Activated T-cell treated with anti-CD3 and anti-CD28 coated beads, Interleukin-2, amount 50 U/mL, for 24 hours (primary cell): ENCODE data around the gene AHRR.
"Not testable (repeated sequence)": the region's sequence is repeated elsewhere in the genome, so short reads cannot be mapped to it uniquely, and the experiment has no call there.

Experiments used
- DNase-seq: peaks from one replicate; pipeline ENCODE4 v3.0.0-alpha.2; 2020
- H3K27ac Mint-ChIP-seq: 2 replicates; pipeline ENCODE4 v1.8.0; 2020; ENCODE audit warnings: mild to moderate bottlenecking, mixed read lengths
- H3K27me3 Mint-ChIP-seq: 2 replicates; pipeline ENCODE4 v1.8.0; 2020; ENCODE audit warnings: mixed read lengths
- H3K36me3 Mint-ChIP-seq: 2 replicates; pipeline ENCODE4 v1.8.0; 2020; ENCODE audit warnings: low read depth, mixed read lengths
- H3K4me1 Mint-ChIP-seq: 2 replicates; pipeline ENCODE4 v1.8.0; 2020; ENCODE audit warnings: low read depth, mixed read lengths
- H3K4me3 Mint-ChIP-seq: 2 replicates; pipeline ENCODE4 v1.8.0; 2020; ENCODE audit warnings: mild to moderate bottlenecking, moderate library complexity, mixed read lengths
- H3K9me3 Mint-ChIP-seq: 2 replicates; pipeline ENCODE4 v1.8.0; 2020; ENCODE audit warnings: mixed read lengths

The AHRR gene

DNA sequence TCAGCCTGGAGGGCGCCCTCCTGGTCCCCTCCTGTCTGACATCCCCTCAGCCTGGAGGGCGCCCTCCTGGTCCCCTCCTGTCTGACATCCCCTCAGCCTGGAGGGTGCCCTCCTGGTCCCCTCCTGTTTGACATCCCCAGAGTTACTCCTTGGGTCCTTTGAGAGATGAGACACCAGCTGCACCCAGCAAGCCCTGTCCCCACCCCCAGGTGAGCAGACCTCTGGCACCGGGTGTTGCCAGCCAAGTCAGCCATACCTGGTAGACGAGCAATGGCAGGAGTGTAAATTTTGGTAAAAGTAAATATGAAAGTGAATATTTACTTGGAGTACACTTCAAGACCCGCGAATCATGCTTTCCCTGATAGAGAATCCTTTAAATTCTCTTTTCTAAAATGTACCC is 146.9 kb downstream of the AHRR start:
- no peaks in the 10 kb centered on the region for H3K27me3 Mint-ChIP-seq
- no peak overlapping the region for H3K4me3 Mint-ChIP-seq
- no peaks in the 10 kb centered on the region for H3K9me3 Mint-ChIP-seq
- peaks cover 43% of the 10 kb centered on the region for H3K4me1 Mint-ChIP-seq
- DNase-seq = no peak
- peaks cover 76% of the 10 kb centered on the region for H3K36me3 Mint-ChIP-seq
- peak overlapping the region; percentile 47 for H3K27ac Mint-ChIP-seq

DNA sequence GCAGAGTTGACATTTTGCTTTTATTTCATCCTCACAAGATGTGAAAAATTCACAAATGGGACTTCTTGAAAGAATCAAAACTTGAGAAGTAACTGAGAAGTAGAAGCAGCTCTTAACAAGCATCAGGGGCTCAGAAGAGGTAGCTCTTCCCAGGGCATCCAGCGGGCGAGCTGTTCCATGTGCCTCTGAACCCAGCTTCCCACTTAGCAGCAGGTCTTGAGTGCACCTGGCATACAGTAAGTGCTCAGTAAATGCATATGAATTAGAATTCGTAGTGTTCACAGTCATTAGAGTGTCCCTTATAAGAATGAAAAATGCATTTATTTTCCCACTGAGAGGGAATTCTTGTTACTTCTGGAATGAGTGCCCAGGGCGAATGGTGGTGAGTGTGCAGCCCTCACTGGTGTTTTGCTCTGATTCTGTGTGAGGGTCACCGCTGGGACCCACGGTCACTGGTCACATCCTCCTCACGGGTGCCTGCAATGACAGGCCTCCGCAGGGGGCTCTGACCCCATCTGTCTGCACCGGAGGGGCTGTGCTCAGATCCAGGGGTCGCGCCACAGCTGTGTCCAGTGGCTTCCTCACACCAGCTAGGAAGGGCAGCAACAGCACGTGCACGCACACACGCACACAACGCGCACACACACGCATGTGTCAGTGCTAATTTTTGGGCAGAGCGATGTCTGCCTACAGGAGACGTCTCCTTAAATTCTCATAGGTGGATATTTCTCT is 148.4 kb downstream of the AHRR start:
- Mint-ChIP-seq H3K4me1 (peaks cover 32% of the 10 kb centered on the region), H3K36me3 (peaks cover 61% of the 10 kb centered on the region), H3K4me3 (peak overlapping the region; percentile 88), H3K27ac (peak overlapping the region; percentile 72), H3K27me3 (no peaks in the 10 kb centered on the region), H3K9me3 (no peaks in the 10 kb centered on the region)
- DNase-seq = no peak

- Mint-ChIP-seq H3K27me3 (peaks cover 3% of the 10 kb centered on the region), H3K27ac (peak overlapping the region; percentile 92), H3K36me3 (peaks cover 51% of the 10 kb centered on the region), H3K4me1 (peaks cover 30% of the 10 kb centered on the region), H3K9me3 (no peaks in the 10 kb centered on the region), H3K4me3 (peak overlapping the region; percentile 88)
- no peak for DNase-seq
Observed at GRCh38 chr5:470961-471749, 149.6 kb downstream of the AHRR start.

- Mint-ChIP-seq H3K27ac (peak overlapping the region; percentile 92), H3K4me1 (peaks cover 30% of the 10 kb centered on the region), H3K9me3 (no peaks in the 10 kb centered on the region), H3K36me3 (peaks cover 45% of the 10 kb centered on the region), H3K27me3 (peaks cover 4% of the 10 kb centered on the region), H3K4me3 (peak overlapping the region; percentile 88)
- DNase-seq = no peak
Observed at GRCh38 chr5:471750-472058, 150.2 kb downstream of the AHRR start.

DNA sequence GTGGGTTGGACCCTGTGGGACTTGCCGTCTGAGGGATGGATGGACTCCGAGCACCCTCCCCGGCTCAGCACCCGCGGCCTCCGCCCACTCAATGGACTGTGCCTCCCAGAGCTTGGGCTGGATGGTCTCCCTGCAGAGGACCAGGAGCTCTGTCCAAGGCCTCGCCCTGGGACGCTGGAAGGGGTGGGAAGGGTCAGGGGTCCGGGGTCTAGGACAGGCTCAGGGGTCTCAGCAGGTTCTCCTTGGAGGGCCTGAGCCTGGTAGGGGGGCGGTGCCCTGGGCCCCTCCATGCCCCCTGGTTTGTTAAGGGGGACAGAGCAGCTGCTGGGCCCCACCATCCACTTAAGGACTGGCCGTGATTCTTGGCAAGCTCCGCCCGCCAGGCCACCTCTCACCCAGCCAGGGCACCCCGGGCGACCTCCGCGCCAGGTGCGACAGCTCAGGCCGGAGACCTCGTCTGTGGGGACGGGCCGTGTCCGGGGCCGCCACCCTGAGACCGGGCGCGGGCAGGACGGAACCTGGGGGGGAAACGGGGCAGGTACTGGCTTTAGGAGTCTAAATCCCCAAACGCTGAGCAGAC is 150.7 kb downstream of the AHRR start:
- H3K27me3 Mint-ChIP-seq = peaks cover 8% of the 10 kb centered on the region
- peak; percentile 62 for DNase-seq
- H3K4me1 Mint-ChIP-seq = peaks cover 30% of the 10 kb centered on the region
- H3K36me3 Mint-ChIP-seq = peaks cover 41% of the 10 kb centered on the region
- peak overlapping the region; percentile 92 for H3K27ac Mint-ChIP-seq
- H3K9me3 Mint-ChIP-seq = no peaks in the 10 kb centered on the region
- peak overlapping the region; percentile 88 for H3K4me3 Mint-ChIP-seq

- peaks cover 30% of the 10 kb centered on the region for H3K4me1 Mint-ChIP-seq
- peak overlapping the region; percentile 92 for H3K27ac Mint-ChIP-seq
- H3K9me3 Mint-ChIP-seq = no peaks in the 10 kb centered on the region
- H3K27me3 Mint-ChIP-seq = peaks cover 14% of the 10 kb centered on the region
- peak overlapping the region; percentile 88 for H3K4me3 Mint-ChIP-seq
- DNase-seq = peak; percentile 96
- peaks cover 41% of the 10 kb centered on the region for H3K36me3 Mint-ChIP-seq
Observed at GRCh38 chr5:472656-473550, 151.4 kb downstream of the AHRR start.

GRCh38 chr5:473551-474192 is 152.2 kb downstream of the AHRR start:
- DNase-seq = peak; percentile 70
- peaks cover 37% of the 10 kb centered on the region for H3K36me3 Mint-ChIP-seq
- H3K9me3 Mint-ChIP-seq = no peaks in the 10 kb centered on the region
- peaks cover 14% of the 10 kb centered on the region for H3K27me3 Mint-ChIP-seq
- H3K4me1 Mint-ChIP-seq = peaks cover 30% of the 10 kb centered on the region
- H3K27ac Mint-ChIP-seq = peak overlapping the region; percentile 75
- peak overlapping the region; percentile 86 for H3K4me3 Mint-ChIP-seq

- peaks cover 14% of the 10 kb centered on the region for H3K27me3 Mint-ChIP-seq
- not testable (repeated sequence) for H3K27ac Mint-ChIP-seq, H3K9me3 Mint-ChIP-seq
- DNase-seq = peak; percentile 44
- H3K36me3 Mint-ChIP-seq = peaks cover 30% of the 10 kb centered on the region
- peaks cover 30% of the 10 kb centered on the region for H3K4me1 Mint-ChIP-seq
- peak overlapping the region; percentile 86 for H3K4me3 Mint-ChIP-seq
Observed at GRCh38 chr5:474232-474839, 152.8 kb downstream of the AHRR start.

DNA sequence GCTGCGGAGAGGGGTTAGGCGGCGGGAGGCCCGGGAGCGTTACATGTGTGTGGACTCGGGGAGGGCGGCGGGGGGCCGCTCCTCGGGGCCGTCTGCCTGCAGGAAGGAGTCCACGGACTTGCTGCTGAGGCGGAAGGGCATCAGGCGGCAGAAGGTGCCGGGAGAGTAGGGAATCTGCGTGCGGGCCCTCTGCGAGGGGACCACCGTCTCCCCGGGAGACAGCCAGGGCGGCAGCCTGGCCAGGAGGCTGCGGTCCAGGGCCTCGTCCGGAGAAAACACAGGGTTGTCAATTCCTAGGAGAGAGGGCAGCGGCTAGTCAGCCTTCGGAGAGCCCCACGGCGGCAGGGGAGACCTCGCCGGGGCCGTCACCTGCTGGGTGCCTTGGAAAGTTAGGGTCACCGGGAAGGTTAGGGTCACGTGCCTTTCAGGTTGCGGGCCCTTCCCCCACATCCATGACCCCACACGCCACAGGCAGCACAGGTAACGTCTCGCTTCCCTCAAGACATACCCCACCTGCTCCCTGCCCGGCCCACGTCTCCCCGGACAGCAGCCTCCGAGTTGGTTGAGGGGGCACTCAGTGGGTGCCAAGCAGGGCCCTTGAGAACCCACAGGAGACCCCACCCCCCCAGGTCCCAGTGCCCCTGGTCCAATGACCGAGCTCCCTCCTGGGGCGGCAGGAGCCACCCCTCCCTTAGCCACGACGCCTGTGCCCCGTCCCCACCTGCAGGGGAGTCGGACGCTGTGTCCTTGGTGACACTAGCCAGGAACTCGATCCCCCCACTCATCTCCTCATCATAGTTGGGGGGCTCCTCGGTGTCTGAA is 153.5 kb downstream of the AHRR start:
- Mint-ChIP-seq H3K9me3 (no peaks in the 10 kb centered on the region), H3K4me1 (peaks cover 23% of the 10 kb centered on the region), H3K27ac (no peak overlapping the region), H3K4me3 (peak overlapping the region; percentile 77), H3K27me3 (peaks cover 16% of the 10 kb centered on the region), H3K36me3 (peaks cover 23% of the 10 kb centered on the region)
- DNase-seq = peak; percentile 58

- H3K4me3 Mint-ChIP-seq = peak overlapping the region; percentile 77
- no peaks in the 10 kb centered on the region for H3K9me3 Mint-ChIP-seq
Observed at GRCh38 chr5:475704-476101, 154.2 kb downstream of the AHRR start.

DNA sequence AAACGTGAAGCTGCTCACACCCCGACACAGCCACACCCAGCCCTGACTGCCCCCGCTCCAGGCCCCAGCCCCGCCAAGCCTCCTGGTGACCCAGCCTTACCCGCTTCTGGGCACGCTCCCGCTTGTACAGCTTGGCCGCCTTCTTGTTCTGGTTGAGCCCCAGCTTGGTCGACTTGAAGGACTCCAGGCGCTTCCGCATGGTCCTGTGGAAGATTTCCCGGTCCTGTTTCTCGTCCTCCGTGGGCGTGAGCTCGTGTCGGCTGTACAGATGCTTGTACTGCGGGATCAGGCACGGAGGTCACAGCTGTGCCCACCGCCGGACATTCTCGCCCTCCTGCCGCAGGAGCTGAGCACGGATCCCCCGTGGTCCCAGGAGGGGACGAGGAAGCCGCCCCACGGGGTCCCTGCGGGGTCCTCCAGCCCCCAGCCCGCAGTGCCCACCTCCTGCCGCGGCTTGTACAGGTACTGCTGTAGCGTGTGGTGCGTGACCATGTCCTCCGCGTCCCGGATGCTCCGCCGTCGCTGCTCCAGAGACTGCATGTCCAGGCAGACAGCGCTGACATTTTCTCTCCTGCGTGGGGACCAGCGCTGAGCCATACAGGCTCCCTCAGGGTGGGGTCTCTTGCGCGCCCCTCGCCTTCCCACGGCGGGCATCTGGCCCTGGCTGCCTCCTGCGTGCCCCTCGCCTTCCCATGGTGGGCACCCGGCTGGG is 154.7 kb downstream of the AHRR start:
- H3K27ac Mint-ChIP-seq = no peak overlapping the region
- H3K4me3 Mint-ChIP-seq = peak overlapping the region; percentile 41
- H3K27me3 Mint-ChIP-seq = peaks cover 24% of the 10 kb centered on the region
- H3K36me3 Mint-ChIP-seq = peaks cover 11% of the 10 kb centered on the region
- H3K9me3 Mint-ChIP-seq = no peaks in the 10 kb centered on the region
- no peak for DNase-seq
- H3K4me1 Mint-ChIP-seq = peaks cover 12% of the 10 kb centered on the region

More at GRCh38 chr5:475704-476101, 154.2 kb downstream of the AHRR start:
- Mint-ChIP-seq H3K27me3 (peaks cover 20% of the 10 kb centered on the region), H3K36me3 (peaks cover 16% of the 10 kb centered on the region), H3K4me1 (peaks cover 17% of the 10 kb centered on the region), H3K27ac (no peak overlapping the region)
- no peak for DNase-seq

DNA sequence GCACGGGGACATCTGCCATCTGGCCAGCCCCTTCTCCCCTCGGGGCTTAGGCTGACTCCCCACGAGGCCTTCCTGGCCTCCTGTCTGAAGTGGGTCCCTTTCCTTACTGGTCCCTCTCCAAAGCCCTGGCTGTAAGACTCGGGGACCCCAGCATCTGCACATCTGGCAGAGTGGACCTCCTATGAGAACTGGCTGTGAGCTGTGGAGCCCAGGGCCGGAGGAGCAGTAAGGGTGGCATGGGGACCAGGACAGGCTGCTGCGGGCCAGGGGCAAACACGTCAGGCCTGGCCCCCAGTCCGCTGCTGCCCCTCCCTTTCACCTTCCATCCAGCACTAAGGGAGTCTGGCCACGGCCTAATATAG is 155.3 kb downstream of the AHRR start:
- Mint-ChIP-seq H3K27ac (no peak overlapping the region), H3K4me1 (peaks cover 7% of the 10 kb centered on the region)

More for the DNA sequence above, 155.3 kb downstream of the AHRR start:
- H3K27me3 Mint-ChIP-seq = peaks cover 27% of the 10 kb centered on the region
- H3K36me3 Mint-ChIP-seq = peaks cover 5% of the 10 kb centered on the region
- no peaks in the 10 kb centered on the region for H3K9me3 Mint-ChIP-seq
- H3K4me3 Mint-ChIP-seq = no peak overlapping the region
- no peak for DNase-seq
